ENCODE results near the gene TIMP2.
A peak's percentile ranks its signal among the peaks of the same experiment; 100 is the strongest.
"Not testable (repeated sequence)": the region's sequence is repeated elsewhere in the genome, so short reads cannot be mapped to it uniquely, and the experiment has no call there.

TIMP2 gene

GRCh38 chr17:78925234-78925633 lies at the start of gene TIMP2:
Gene TIMP2, minus strand, starts transcription at chr17:78925387. Its CDS starts 299 bp downstream, at chr17:78925088.
- DNase-seq, result peak; percentile 49

- DNase-seq, result no peak
These were observed 48.8 kb upstream of the TIMP2 start for GRCh38 chr17:78973792-78974520.

- DNase-seq, result no peak
These were observed 48.0 kb upstream of the TIMP2 start for GRCh38 chr17:78973196-78973595.

- DNase-seq, result no peak
These were observed 47.4 kb upstream of the TIMP2 start for GRCh38 chr17:78972507-78973105.

GRCh38 chr17:78971756-78972506 lies 46.7 kb upstream of the TIMP2 start:
- DNase-seq, result no peak

GRCh38 chr17:78970834-78971755 lies 45.9 kb upstream of the TIMP2 start:
- peak; percentile 75 for DNase-seq

GRCh38 chr17:78969865-78970264 lies 44.7 kb upstream of the TIMP2 start:
- no peak for DNase-seq

GRCh38 chr17:78967782-78968362 lies 42.7 kb upstream of the TIMP2 start:
- no peak for DNase-seq

- DNase-seq, result no peak
These were observed 41.9 kb upstream of the TIMP2 start for GRCh38 chr17:78966910-78967600.

- DNase-seq, result no peak
These were observed 41.1 kb upstream of the TIMP2 start for GRCh38 chr17:78966123-78966813.

- no peak for DNase-seq
These were observed 40.3 kb upstream of the TIMP2 start for GRCh38 chr17:78965491-78965924.

GRCh38 chr17:78963378-78963777 lies 38.2 kb upstream of the TIMP2 start:
- no peak for DNase-seq

GRCh38 chr17:78962984-78963348 lies 37.8 kb upstream of the TIMP2 start:
- DNase-seq, result not testable (repeated sequence)

- no peak for DNase-seq
These were observed 37.3 kb upstream of the TIMP2 start for GRCh38 chr17:78962345-78962983.

GRCh38 chr17:78961571-78961970 lies 36.4 kb upstream of the TIMP2 start:
- DNase-seq, result no peak

GRCh38 chr17:78960928-78961327 lies 35.7 kb upstream of the TIMP2 start:
- no peak for DNase-seq

GRCh38 chr17:78959803-78960202 lies 34.6 kb upstream of the TIMP2 start:
- no peak for DNase-seq

- DNase-seq, result no peak
These were observed 33.5 kb upstream of the TIMP2 start for GRCh38 chr17:78958641-78959127.

GRCh38 chr17:78957128-78957527 lies 31.9 kb upstream of the TIMP2 start:
- no peak for DNase-seq

GRCh38 chr17:78956254-78956653 lies 31.1 kb upstream of the TIMP2 start:
- no peak for DNase-seq

Measured in stimulated activated naive CD4-positive, alpha-beta T cell treated with Interleukin-2 at 50 U/mL for 16 hours (primary cell).